Mammary epithelial cell (primary cell): Measurements from ENCODE around the gene GTPBP4.

Experiments used
- CTCF ChIP-seq, 2 donors: IDR thresholded peaks in 1 of 2; conservative IDR thresholded peaks in 1 of 2; 2 replicates each; pipeline ENCODE4 v1.5.1; 2011 to 2012; ENCODE audit warnings: inconsistent platforms in 2 of 2, low read length in 2 of 2, mild to moderate bottlenecking in 2 of 2, control low read depth in 1 of 2, low read depth in 1 of 2; ENCODE audit not compliant: insufficient read depth in 1 of 2; ENCODE audit errors: extremely low read depth in 1 of 2
- EZH2 ChIP-seq: IDR thresholded peaks from 2 replicates; pipeline ENCODE4 v1.6.1; 2012; ENCODE audit warnings: low read length, inconsistent platforms, borderline replicate concordance

GRCh38 chr10:985361-985760 is 2.9 kb upstream of the GTPBP4 start:
- TF ChIP-seq EZH2: no peak
- TF ChIP-seq CTCF (conservative IDR thresholded peaks at IDR 0.05 in 1 of 2, IDR thresholded peaks at IDR 0.05 in 1 of 2; ENCODE audit: extremely low read depth in 1 of 2, insufficient read depth in 1 of 2, low read depth in 1 of 2, low read length in 2 of 2): no peak
